ENCODE data around the gene TEKTIP1.

Gene TEKTIP1

GRCh38 chr19:3538965-3539755 is at the start of gene TEKTIP1:
TSS of gene TEKTIP1 (plus strand) at chr19:3539174. CDS start at chr19:3539178, 4 bp downstream.
- H3K9ac ChIP-seq (ENCODE audit: low read depth, low read length, poor library complexity, severe bottlenecking): no peak within 1 kb of the TSS
- no peaks in the 10 kb centered on the region for H3K9me3 ChIP-seq (ENCODE audit: insufficient read depth, low read depth, low read length)
- H3K36me3 ChIP-seq (ENCODE audit: insufficient read depth, low read length): peaks cover 33% of the 10 kb centered on the region; the same call in 1 of the 2 replicates
- H3K9me2 ChIP-seq (replicated peaks; ENCODE audit: low read depth, low read length): no peaks in the 10 kb centered on the region
- no peaks in the 10 kb centered on the region for H4K20me1 ChIP-seq (ENCODE audit: insufficient read depth, low read length, poor library complexity, severe bottlenecking)
- H3K27me3 ChIP-seq (ENCODE audit: insufficient read depth, low read length, poor library complexity, severe bottlenecking): no peaks in the 10 kb centered on the region
- H3K4me3 ChIP-seq (ENCODE audit: low read length, poor library complexity, severe bottlenecking): no peak within 1 kb of the TSS
- no peak within 1 kb of the TSS for H2AFZ ChIP-seq (ENCODE audit: low read length)
- no peak for TF ChIP-seq CTCF (conservative IDR thresholded peaks at IDR 0.05; ENCODE audit: low read length)
- TF ChIP-seq EZH2phosphoT487 (IDR thresholded peaks at IDR 0.05; ENCODE audit: borderline replicate concordance): no peak
- H3K4me1 ChIP-seq (ENCODE audit: insufficient read depth, low read length, poor library complexity, severe bottlenecking): no peaks in the 10 kb centered on the region
- H3K79me2 ChIP-seq (ENCODE audit: insufficient read depth, low read length): no peaks in the 10 kb centered on the region
- H3K4me2 ChIP-seq (ENCODE audit: low read depth, low read length, poor library complexity, severe bottlenecking): no peak within 1 kb of the TSS
- no peaks in the 10 kb centered on the region for H3F3A ChIP-seq (ENCODE audit: low read depth)

DNA sequence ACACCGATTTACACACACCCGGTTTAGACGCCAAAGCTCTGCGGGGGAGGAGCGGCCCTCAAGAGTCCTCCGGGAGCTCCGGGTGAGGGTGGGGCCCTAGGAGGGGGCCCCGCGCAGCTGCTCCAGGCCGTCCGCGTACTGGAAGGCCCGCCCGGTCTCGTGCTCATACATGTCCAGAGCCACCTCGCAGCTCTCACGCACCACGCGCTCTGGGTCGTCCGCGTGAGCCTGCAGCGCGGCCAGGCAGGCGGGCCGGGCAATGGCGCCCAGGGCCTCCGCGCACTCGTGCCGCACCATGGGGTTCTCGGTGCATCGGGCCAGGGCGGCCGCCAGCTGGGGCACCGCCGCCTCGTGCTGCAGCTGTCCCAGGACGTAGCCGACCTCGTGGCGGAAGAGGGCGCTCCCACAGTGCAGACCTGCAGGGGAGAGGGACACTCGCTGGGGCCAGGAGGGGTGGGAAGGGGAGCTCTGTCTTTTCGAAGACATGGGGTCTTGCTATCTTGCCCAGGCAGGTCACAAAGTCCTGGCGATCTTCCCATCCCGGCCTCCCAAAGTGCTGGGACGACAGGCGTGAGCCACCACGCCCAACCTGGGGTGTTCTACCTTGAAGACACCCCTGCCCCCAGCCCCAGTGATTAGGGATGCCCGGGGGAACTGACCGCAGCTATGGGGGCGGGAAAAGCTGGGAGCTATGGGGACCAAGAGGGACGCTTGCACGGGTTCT is 47.4 kb upstream of the TEKTIP1 start:
- Histone ChIP-seq H3K9me3 (ENCODE audit: insufficient read depth, low read depth, low read length) (no peaks in the 10 kb centered on the region), H3K4me3 (ENCODE audit: low read length, poor library complexity, severe bottlenecking) (no peak overlapping the region), H3K79me2 (ENCODE audit: insufficient read depth, low read length) (no peaks in the 10 kb centered on the region), H3F3A (ENCODE audit: low read depth) (no peaks in the 10 kb centered on the region), H2AFZ (ENCODE audit: low read length) (no peak overlapping the region), H3K9ac (ENCODE audit: low read depth, low read length, poor library complexity, severe bottlenecking) (no peak overlapping the region), H3K4me2 (ENCODE audit: low read depth, low read length, poor library complexity, severe bottlenecking) (no peak overlapping the region), H3K27me3 (ENCODE audit: insufficient read depth, low read length, poor library complexity, severe bottlenecking) (no peaks in the 10 kb centered on the region), H4K20me1 (ENCODE audit: insufficient read depth, low read length, poor library complexity, severe bottlenecking) (no peaks in the 10 kb centered on the region), H3K9me2 (replicated peaks; ENCODE audit: low read depth, low read length) (no peaks in the 10 kb centered on the region), H3K4me1 (ENCODE audit: insufficient read depth, low read length, poor library complexity, severe bottlenecking) (no peaks in the 10 kb centered on the region), H3K36me3 (ENCODE audit: insufficient read depth, low read length) (peaks cover 5% of the 10 kb centered on the region; the same call in 1 of the 2 replicates)
- TF ChIP-seq CTCF (conservative IDR thresholded peaks at IDR 0.05; ENCODE audit: low read length) (no peak), EZH2phosphoT487 (IDR thresholded peaks at IDR 0.05; ENCODE audit: borderline replicate concordance) (no peak)

DNA sequence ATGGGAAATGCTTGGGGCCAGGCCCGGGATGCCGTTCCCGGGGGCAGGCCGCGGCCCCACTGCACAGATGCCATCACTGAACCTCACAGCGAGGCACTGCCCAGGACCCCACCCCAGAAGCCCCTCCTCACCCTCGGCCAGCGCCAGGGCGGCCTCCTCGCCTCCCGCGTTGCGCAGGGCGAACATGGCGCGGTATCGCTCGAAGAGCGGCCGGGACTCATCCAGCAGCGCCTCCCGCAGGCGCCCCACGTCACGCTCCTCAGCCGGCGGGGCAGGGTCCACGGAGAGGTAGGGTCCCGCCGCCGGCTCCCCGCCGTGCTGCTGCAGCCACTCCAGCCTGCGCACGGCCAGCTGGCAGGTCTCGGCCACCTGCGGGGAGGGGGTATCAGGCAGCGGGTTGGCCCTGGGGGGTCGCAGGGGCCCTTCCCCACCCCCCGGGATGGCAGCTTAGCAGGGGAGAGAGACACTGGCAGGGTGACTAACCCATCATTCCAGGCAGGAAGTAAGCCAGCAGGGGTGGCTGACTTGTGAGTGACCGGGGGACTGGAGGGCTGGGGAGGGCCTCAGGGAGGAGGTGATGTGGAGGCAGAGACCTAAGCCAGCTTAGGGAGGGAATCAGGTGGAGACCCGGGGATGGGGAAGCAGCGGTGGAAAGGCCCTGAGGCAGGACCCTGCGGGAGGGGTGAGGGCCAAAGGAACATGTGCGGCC is 46.7 kb upstream of the TEKTIP1 start:
- no peaks in the 10 kb centered on the region for H3K27me3 ChIP-seq (ENCODE audit: insufficient read depth, low read length, poor library complexity, severe bottlenecking)
- peaks cover 5% of the 10 kb centered on the region; the same call in 1 of the 2 replicates for H3K36me3 ChIP-seq (ENCODE audit: insufficient read depth, low read length)

More for the DNA sequence above, 46.7 kb upstream of the TEKTIP1 start:
- Histone ChIP-seq H3F3A (ENCODE audit: low read depth) (no peaks in the 10 kb centered on the region), H4K20me1 (ENCODE audit: insufficient read depth, low read length, poor library complexity, severe bottlenecking) (no peaks in the 10 kb centered on the region), H3K4me2 (ENCODE audit: low read depth, low read length, poor library complexity, severe bottlenecking) (no peak overlapping the region), H3K9me2 (replicated peaks; ENCODE audit: low read depth, low read length) (no peaks in the 10 kb centered on the region), H2AFZ (ENCODE audit: low read length) (no peak overlapping the region), H3K9ac (ENCODE audit: low read depth, low read length, poor library complexity, severe bottlenecking) (no peak overlapping the region), H3K9me3 (ENCODE audit: insufficient read depth, low read depth, low read length) (no peaks in the 10 kb centered on the region), H3K4me1 (ENCODE audit: insufficient read depth, low read length, poor library complexity, severe bottlenecking) (no peaks in the 10 kb centered on the region), H3K4me3 (ENCODE audit: low read length, poor library complexity, severe bottlenecking) (no peak overlapping the region), H3K79me2 (ENCODE audit: insufficient read depth, low read length) (peaks cover 2% of the 10 kb centered on the region; the same call in 1 of the 2 replicates)
- no peak for TF ChIP-seq CTCF (conservative IDR thresholded peaks at IDR 0.05; ENCODE audit: low read length)
